Activated CD8-positive, alpha-beta T cell treated with anti-CD3 and anti-CD28 coated beads, Interleukin-2, amount 10 ng/mL, durations not matched to agents 7 days and 5 days (primary cell): Measurements from ENCODE around the gene SBK2. TPM values are rescaled to one million over a fixed set of nuclear protein-coding genes. Genes with fewer than 3 reads are reported as not detected.

ENCODE experiments used
- ATAC-seq: fragments of 150-1000 bp; cut with Tn5 transposase; one replicate; pipeline ENCODE4 v1.10.0; 2021; ENCODE audit warnings: moderate library complexity
- CTCF ChIA-PET: fragments of 350-600 bp; sonication (Branson Sonifier 250); formaldehyde crosslinking; loops from one replicate; lab custom pipeline; 2021; ENCODE audit warnings: antibody characterized with exemption; lab: Charles Lee
- POLR2A ChIA-PET: fragments of 350-600 bp; sonication (Branson Sonifier 250); formaldehyde crosslinking; loops from one replicate; lab custom pipeline; 2021; ENCODE audit warnings: antibody characterized with exemption; lab: Charles Lee
- DNase-seq: peaks from one replicate; pipeline ENCODE4 v3.0.0-alpha.2; 2020
- H3K27ac Mint-ChIP-seq: one replicate; pipeline ENCODE4 v1.8.0; 2021; ENCODE audit warnings: mild to moderate bottlenecking, mixed read lengths
- H3K27me3 Mint-ChIP-seq: one replicate; pipeline ENCODE4 v1.8.0; 2021; ENCODE audit warnings: low read depth, mixed read lengths
- H3K36me3 Mint-ChIP-seq: one replicate; pipeline ENCODE4 v1.8.0; 2021; ENCODE audit warnings: low read depth, mixed read lengths
- H3K4me1 Mint-ChIP-seq: one replicate; pipeline ENCODE4 v1.8.0; 2021; ENCODE audit warnings: low read depth, mixed read lengths
- H3K4me3 Mint-ChIP-seq: one replicate; pipeline ENCODE4 v1.8.0; 2021; ENCODE audit warnings: mild to moderate bottlenecking, mixed read lengths
- H3K9me3 Mint-ChIP-seq: one replicate; pipeline ENCODE4 v1.8.0; 2022; ENCODE audit warnings: mixed read lengths; ENCODE audit not compliant: insufficient read depth
- total RNA-seq, 2 experiments: library from RNA; stranded (reverse); gene quantifications; one replicate each; pipeline ENCODE4 v1.2.3, GENCODE V29; 2021

SBK2 gene
- total RNA-seq, 2 experiments from 2014 or later = not detected

- DNase-seq = peak; percentile 33
- H3K27ac Mint-ChIP-seq = peak overlapping the region; percentile 46
Observed at GRCh38 chr19:55486971-55487923, 49.7 kb downstream of the SBK2 start.

GRCh38 chr19:55486043-55486970 is 50.6 kb downstream of the SBK2 start:
- Mint-ChIP-seq H3K27me3 (no peaks in the 10 kb centered on the region), H3K4me1 (peaks cover 13% of the 10 kb centered on the region), H3K36me3 (no peaks in the 10 kb centered on the region), H3K27ac (peak overlapping the region; percentile 88), H3K4me3 (peak overlapping the region; percentile 76), H3K9me3 (no peaks in the 10 kb centered on the region)
- ChIA-PET CTCF (interaction anchor here (1.6 to 2.8 kb wide), 3 partner anchors 9 to 19 kb away, joined by 5 to 14 read pairs (median 9); partner anchors contain the start of gene ZNF628), POLR2A (interaction anchor here (1.9 to 2.3 kb wide), 2 partner anchors 10 to 79 kb away, joined by 5 to 12 read pairs; partner anchors contain the start of genes UBE2S and ZNF628)
- no peak for DNase-seq
- ATAC-seq = no peak

More at GRCh38 chr19:55486971-55487923, 49.7 kb downstream of the SBK2 start:
- Mint-ChIP-seq H3K4me3 (peak overlapping the region; percentile 8), H3K4me1 (peaks cover 13% of the 10 kb centered on the region), H3K9me3 (no peaks in the 10 kb centered on the region), H3K36me3 (no peaks in the 10 kb centered on the region), H3K27me3 (no peaks in the 10 kb centered on the region)
- no peak for ATAC-seq
- POLR2A ChIA-PET = interaction anchor here (0.9 kb wide), 1 partner anchor 16 kb away, joined by 4 read pairs; no protein-coding TSS in a partner anchor
- CTCF ChIA-PET = interaction anchor here (2.8 kb wide), 1 partner anchor 17 kb away, joined by 14 read pairs; no protein-coding TSS in a partner anchor

- Mint-ChIP-seq H3K27me3 (no peaks in the 10 kb centered on the region), H3K4me3 (peak overlapping the region; percentile 76), H3K4me1 (peaks cover 13% of the 10 kb centered on the region), H3K36me3 (no peaks in the 10 kb centered on the region), H3K9me3 (no peaks in the 10 kb centered on the region), H3K27ac (peak overlapping the region; percentile 88)
- ATAC-seq = peak; percentile 21
- ChIA-PET CTCF (interaction anchor here (1.3 to 2.8 kb wide), 5 partner anchors 9 to 169 kb away, joined by 3 to 14 read pairs (median 9); partner anchors contain the start of gene ZNF628), POLR2A (interaction anchor here (0.8 to 2.3 kb wide), 3 partner anchors 9 to 139 kb away, joined by 3 to 12 read pairs (median 5); partner anchors contain the start of genes UBE2S, ZNF628 and ZNF784)
- DNase-seq = no peak
Observed at GRCh38 chr19:55485439-55486011, 51.4 kb downstream of the SBK2 start.

- H3K27me3 Mint-ChIP-seq = no peaks in the 10 kb centered on the region
Observed at GRCh38 chr19:55484593-55485438, 52.1 kb downstream of the SBK2 start, which contains the start of gene NAT14. Gene NAT14 (plus strand): TSS chr19:55485188. CDS start chr19:55485709, 521 bp downstream.

GRCh38 chr19:55483706-55484592 is 53.0 kb downstream of the SBK2 start:
- no peak for ATAC-seq
- H3K27me3 Mint-ChIP-seq = no peaks in the 10 kb centered on the region
- no peak for DNase-seq
- no peaks in the 10 kb centered on the region for H3K36me3 Mint-ChIP-seq
- H3K9me3 Mint-ChIP-seq = no peaks in the 10 kb centered on the region
- POLR2A ChIA-PET = interaction anchor here (2.3 kb wide), 1 partner anchor 77 kb away, joined by 5 read pairs; the partner anchor contains the start of gene UBE2S
- H3K4me3 Mint-ChIP-seq = peak overlapping the region; percentile 76
- H3K4me1 Mint-ChIP-seq = peaks cover 24% of the 10 kb centered on the region
- CTCF ChIA-PET = interaction anchor here (1.3 to 1.6 kb wide), 4 partner anchors 7 to 170 kb away, joined by 3 to 9 read pairs (median 4); partner anchors contain the start of gene ZNF628
- no peak overlapping the region for H3K27ac Mint-ChIP-seq

More at GRCh38 chr19:55484593-55485438, 52.1 kb downstream of the SBK2 start, which contains the start of gene NAT14:
- DNase-seq = peak; percentile 71
- peak; percentile 67 for ATAC-seq
- ChIA-PET CTCF (interaction anchor here (1.3 to 1.8 kb wide), 5 partner anchors 8 to 170 kb away, joined by 3 to 9 read pairs (median 5); partner anchors contain the start of gene ZNF628), POLR2A (interaction anchor here (0.6 to 2.3 kb wide), 4 partner anchors 9 to 140 kb away, joined by 3 to 12 read pairs (median 4); partner anchors contain the start of genes UBE2S, ZNF628 and ZNF784)
- H3K9me3 Mint-ChIP-seq = no peaks in the 10 kb centered on the region
- peak within 1 kb of the TSS; percentile 88 for H3K27ac Mint-ChIP-seq
- peaks cover 16% of the 10 kb centered on the region for H3K4me1 Mint-ChIP-seq
- no peaks in the 10 kb centered on the region for H3K36me3 Mint-ChIP-seq
- peak within 1 kb of the TSS; percentile 76 for H3K4me3 Mint-ChIP-seq

- peaks cover 32% of the 10 kb centered on the region for H3K4me1 Mint-ChIP-seq
- ChIA-PET POLR2A (no interaction called here), CTCF (interaction anchor here (1.4 kb wide), 1 partner anchor 12 kb away, joined by 3 read pairs; no protein-coding TSS in a partner anchor)
- no peaks in the 10 kb centered on the region for H3K9me3 Mint-ChIP-seq
- H3K36me3 Mint-ChIP-seq = peaks cover 2% of the 10 kb centered on the region
- no peaks in the 10 kb centered on the region for H3K27me3 Mint-ChIP-seq
- ATAC-seq (no peak), DNase-seq (no peak)
- no peak overlapping the region for H3K27ac Mint-ChIP-seq
- no peak overlapping the region for H3K4me3 Mint-ChIP-seq
Observed at GRCh38 chr19:55482967-55483705, 53.8 kb downstream of the SBK2 start.

GRCh38 chr19:55482156-55482961 is 54.6 kb downstream of the SBK2 start:
- no peak for ATAC-seq
- ChIA-PET POLR2A (no interaction called here), CTCF (no interaction called here)
- Mint-ChIP-seq H3K36me3 (peaks cover 2% of the 10 kb centered on the region), H3K4me3 (no peak overlapping the region), H3K27me3 (no peaks in the 10 kb centered on the region), H3K9me3 (no peaks in the 10 kb centered on the region), H3K27ac (no peak overlapping the region), H3K4me1 (peaks cover 35% of the 10 kb centered on the region)
- no peak for DNase-seq

GRCh38 chr19:55481794-55482155 is 55.2 kb downstream of the SBK2 start:
- CTCF ChIA-PET = no interaction called here
- no peak for DNase-seq
- Mint-ChIP-seq H3K4me3 (no peak overlapping the region), H3K36me3 (peaks cover 2% of the 10 kb centered on the region), H3K4me1 (peaks cover 34% of the 10 kb centered on the region), H3K9me3 (no peaks in the 10 kb centered on the region), H3K27me3 (no peaks in the 10 kb centered on the region), H3K27ac (no peak overlapping the region)
- POLR2A ChIA-PET = no interaction called here
- ATAC-seq = no peak
